ENCODE results near the gene OOSP3. TPM values are rescaled to one million over a fixed set of nuclear protein-coding genes. Genes with fewer than 3 reads are reported as not detected.

OOSP3 gene
- total RNA-seq, 1 experiment from 2014 or later, result not detected

GRCh38 chr11:59918480-59918879, 39.9 kb downstream of the OOSP3 start:
- Histone ChIP-seq H3K36me3 (ENCODE audit: control insufficient read depth, insufficient read depth, low read length) (no peaks in the 10 kb centered on the region), H3K4me3 (ENCODE audit: low read depth, low read length) (no peak overlapping the region), H3K4me1 (no peaks in the 10 kb centered on the region), H3K27me3 (replicated peaks; ENCODE audit: control insufficient read depth, insufficient read depth, low read length) (no peaks in the 10 kb centered on the region), H3K9me3 (peaks cover 5% of the 10 kb centered on the region)
- Mint-ChIP-seq H3K4me3 (ENCODE audit: unreplicated experiment) (no peak overlapping the region), H3K36me3 (ENCODE audit: insufficient read depth, unreplicated experiment) (no peaks in the 10 kb centered on the region), H3K27ac (ENCODE audit: unreplicated experiment) (no peak overlapping the region), H3K27me3 (ENCODE audit: insufficient read depth, unreplicated experiment) (no peaks in the 10 kb centered on the region), H3K4me1 (ENCODE audit: low read depth, unreplicated experiment) (no peaks in the 10 kb centered on the region), H3K9me3 (ENCODE audit: unreplicated experiment) (peaks cover 36% of the 10 kb centered on the region)
- no peak for DNase-seq
- CTCF ChIA-PET, result interaction anchor here (0.6 to 1.7 kb wide), 4 partner anchors 42 to 109 kb away, joined by 3 to 17 read pairs (median 4); partner anchors contain the start of gene MRPL16
- POLR2A ChIA-PET, result no interaction called here
- intact Hi-C loops (cut with micrococcal nuclease; ENCODE audit: unreplicated experiment), result loop anchor here (5.0 kb wide), 1 partner anchor 161 kb away; the partner anchor contains the start of gene STX3
- no TSS peak for BruUV-seq (replicated peaks)
- no peak for TF ChIP-seq CTCF (IDR thresholded peaks at IDR 0.05; ENCODE audit: insufficient read depth in 1 of 2, low read depth in 1 of 2, low read length in 1 of 2, severe bottlenecking in 1 of 2, unreplicated experiment in 1 of 2)

GRCh38 chr11:59918987-59919589, 40.5 kb downstream of the OOSP3 start:
- intact Hi-C loops (cut with micrococcal nuclease; ENCODE audit: unreplicated experiment), result loop anchor here (1.0 to 5.0 kb wide), 2 partner anchors 96 to 162 kb away; partner anchors contain the start of gene STX3

GRCh38 chr11:59923813-59924212, 45.2 kb downstream of the OOSP3 start:
- POLR2A ChIA-PET, result no interaction called here
- Mint-ChIP-seq H3K4me1 (ENCODE audit: low read depth, unreplicated experiment) (no peaks in the 10 kb centered on the region), H3K4me3 (ENCODE audit: unreplicated experiment) (no peak overlapping the region), H3K27ac (ENCODE audit: unreplicated experiment) (no peak overlapping the region), H3K36me3 (ENCODE audit: insufficient read depth, unreplicated experiment) (no peaks in the 10 kb centered on the region), H3K27me3 (ENCODE audit: insufficient read depth, unreplicated experiment) (no peaks in the 10 kb centered on the region), H3K9me3 (ENCODE audit: unreplicated experiment) (peaks cover 34% of the 10 kb centered on the region)
- CTCF ChIA-PET, result no interaction called here
- H3K9me3 ChIP-seq, result peaks cover 13% of the 10 kb centered on the region
- no peaks in the 10 kb centered on the region for H3K36me3 ChIP-seq (ENCODE audit: control insufficient read depth, insufficient read depth, low read length)
- BruUV-seq (replicated peaks), result no TSS peak
- TF ChIP-seq CTCF (IDR thresholded peaks at IDR 0.05; ENCODE audit: insufficient read depth in 1 of 2, low read depth in 1 of 2, low read length in 1 of 2, severe bottlenecking in 1 of 2, unreplicated experiment in 1 of 2), result no peak
- no peak overlapping the region for H3K4me3 ChIP-seq (ENCODE audit: low read depth, low read length)
- H3K4me1 ChIP-seq, result no peaks in the 10 kb centered on the region
- DNase-seq, result peak in 1 of 2 experiments; percentile 34
- intact Hi-C loops (cut with micrococcal nuclease; ENCODE audit: unreplicated experiment), result no loop called here
- no peaks in the 10 kb centered on the region for H3K27me3 ChIP-seq (replicated peaks; ENCODE audit: control insufficient read depth, insufficient read depth, low read length)

More at GRCh38 chr11:59918987-59919589, 40.5 kb downstream of the OOSP3 start:
- no peak overlapping the region for H3K4me3 Mint-ChIP-seq (ENCODE audit: unreplicated experiment)
- Histone ChIP-seq H3K4me3 (ENCODE audit: low read depth, low read length) (no peak overlapping the region), H3K4me1 (no peaks in the 10 kb centered on the region), H3K9me3 (peaks cover 11% of the 10 kb centered on the region), H3K36me3 (ENCODE audit: control insufficient read depth, insufficient read depth, low read length) (no peaks in the 10 kb centered on the region), H3K27me3 (replicated peaks; ENCODE audit: control insufficient read depth, insufficient read depth, low read length) (no peaks in the 10 kb centered on the region)
- no TSS peak for BruUV-seq (replicated peaks)
- no peaks in the 10 kb centered on the region for H3K36me3 Mint-ChIP-seq (ENCODE audit: insufficient read depth, unreplicated experiment)
- no peaks in the 10 kb centered on the region for H3K4me1 Mint-ChIP-seq (ENCODE audit: low read depth, unreplicated experiment)
- ChIA-PET POLR2A (no interaction called here), CTCF (interaction anchor here (0.6 to 1.7 kb wide), 4 partner anchors 42 to 110 kb away, joined by 3 to 17 read pairs (median 4); partner anchors contain the start of gene MRPL16)
- no peak overlapping the region for H3K27ac Mint-ChIP-seq (ENCODE audit: unreplicated experiment)
- peaks cover 43% of the 10 kb centered on the region for H3K9me3 Mint-ChIP-seq (ENCODE audit: unreplicated experiment)
- TF ChIP-seq CTCF (IDR thresholded peaks at IDR 0.05; ENCODE audit: insufficient read depth in 1 of 2, low read depth in 1 of 2, low read length in 1 of 2, severe bottlenecking in 1 of 2, unreplicated experiment in 1 of 2), result peak; percentile 50 to 57
- peak in 1 of 2 experiments; percentile 58 for DNase-seq
- no peaks in the 10 kb centered on the region for H3K27me3 Mint-ChIP-seq (ENCODE audit: insufficient read depth, unreplicated experiment)

All from Caco-2 (cell line).